HEK293 (cell line): Measurements from ENCODE around the gene CTLA4.

Experiments used
- CTCF ChIA-PET: fragments of 350-600 bp; formaldehyde crosslinking; extraction: SDS; loops from one replicate; lab custom pipeline; 2021; ENCODE audit warnings: antibody characterized with exemption; lab: Yijun Ruan, JAX
- POLR2A ChIA-PET: fragments of 300-600 bp; formaldehyde crosslinking; extraction: SDS; loops from one replicate; lab custom pipeline; 2020; ENCODE audit warnings: antibody characterized with exemption, inconsistent platforms; lab: Yijun Ruan, JAX
- H3K27ac ChIP-seq: fragments of 200-500 bp; sonication (Bioruptor generic); 2 replicates; pipeline ENCODE4 v1.5.1; 2014; ENCODE audit warnings: low read depth, low read length, control low read depth, inconsistent platforms; ENCODE audit errors: extremely low read depth
- H3K36me3 ChIP-seq, 2 experiments: fragments of 200-500 bp in 1 of 2; sonication (Bioruptor generic) in 1 of 2; 1 replicate in 1 of 2; 2 replicates in 1 of 2; pipeline ENCODE4 v1.5.1; 2014 to 2017; ENCODE audit warnings: inconsistent platforms in 2 of 2, low read length in 2 of 2; ENCODE audit not compliant: control insufficient read depth in 2 of 2, insufficient read depth in 1 of 2
- H3K4me1 ChIP-seq: fragments of 200-500 bp; sonication (Bioruptor generic); 2 replicates; pipeline ENCODE4 v1.5.1; 2014; ENCODE audit warnings: mild to moderate bottlenecking, low read length, inconsistent platforms; ENCODE audit not compliant: control insufficient read depth, insufficient read depth
- H3K4me3 ChIP-seq: 2 replicates; pipeline ENCODE4 v1.5.1; 2011; ENCODE audit warnings: low read depth, mild to moderate bottlenecking, control low read depth, low read length, moderate library complexity
- H3K9me3 ChIP-seq: fragments of 200-500 bp; sonication (Bioruptor generic); 2 replicates; pipeline ENCODE4 v1.5.1; 2014; ENCODE audit warnings: low read depth, low read length, inconsistent platforms; ENCODE audit not compliant: control insufficient read depth, insufficient read depth
- HOXD13 ChIP-seq: sonication (generic); formaldehyde crosslinking; IDR thresholded peaks from 2 replicates; pipeline ENCODE4 v1.8.0; 2022; ENCODE audit warnings: missing genetic modification reagents, borderline replicate concordance
- OVOL3 ChIP-seq: fragments of 450-650 bp; formaldehyde crosslinking; IDR thresholded peaks from 2 replicates; pipeline ENCODE4 v1.5.1; 2016; ENCODE audit warnings: missing biosample characterization, missing genetic modification characterization
- SCRT1 ChIP-seq: fragments of 450-650 bp; formaldehyde crosslinking; IDR thresholded peaks from 2 replicates; pipeline ENCODE4 v1.5.1; 2016; ENCODE audit warnings: missing biosample characterization, missing genetic modification characterization, borderline replicate concordance
- SCRT2 ChIP-seq: fragments of 450-650 bp; formaldehyde crosslinking; IDR thresholded peaks from 2 replicates; pipeline ENCODE4 v1.5.1; 2016; ENCODE audit warnings: missing biosample characterization, missing genetic modification characterization
- SP7 ChIP-seq: fragments of 450-650 bp; formaldehyde crosslinking; IDR thresholded peaks from 2 replicates; pipeline ENCODE4 v1.5.1; 2016; ENCODE audit warnings: missing biosample characterization, missing genetic modification characterization
- TRIM28 ChIP-seq: IDR thresholded peaks from 2 replicates; pipeline ENCODE4 v1.6.1; 2011; ENCODE audit warnings: low read length, control low read depth, borderline replicate concordance
- YY2 ChIP-seq: fragments of 450-650 bp; formaldehyde crosslinking; IDR thresholded peaks from 2 replicates; pipeline ENCODE4 v1.5.1; 2016; ENCODE audit warnings: missing biosample characterization, missing genetic modification characterization
- ZBTB11 ChIP-seq: fragments of 450-650 bp; formaldehyde crosslinking; conservative IDR thresholded peaks from 2 replicates; pipeline ENCODE4 v1.5.1; 2016; ENCODE audit warnings: low read depth, missing biosample characterization, missing genetic modification characterization
- ZBTB6 ChIP-seq: fragments of 450-650 bp; formaldehyde crosslinking; IDR thresholded peaks from 2 replicates; pipeline ENCODE4 v1.5.1; 2017; ENCODE audit warnings: missing biosample characterization, missing genetic modification characterization
- ZNF280C ChIP-seq: fragments of 450-650 bp; formaldehyde crosslinking; IDR thresholded peaks from 2 replicates; pipeline ENCODE4 v1.5.1; 2016; ENCODE audit warnings: missing biosample characterization, missing genetic modification characterization
- ZNF292 ChIP-seq: fragments of 450-650 bp; formaldehyde crosslinking; IDR thresholded peaks from 2 replicates; pipeline ENCODE4 v1.5.1; 2016; ENCODE audit warnings: low read depth, missing biosample characterization, missing genetic modification characterization, borderline replicate concordance
- ZNF341 ChIP-seq: fragments of 450-650 bp; formaldehyde crosslinking; IDR thresholded peaks from 2 replicates; pipeline ENCODE4; 2016; ENCODE audit warnings: low read depth, missing biosample characterization, missing genetic modification characterization
- ZNF354C ChIP-seq: fragments of 450-650 bp; formaldehyde crosslinking; IDR thresholded peaks from 2 replicates; pipeline ENCODE4 v1.5.1; 2016; ENCODE audit warnings: missing biosample characterization, missing genetic modification characterization, low read depth, borderline replicate concordance
- ZNF501 ChIP-seq: fragments of 450-650 bp; formaldehyde crosslinking; IDR thresholded peaks from 2 replicates; pipeline ENCODE4 v1.5.1; 2016; ENCODE audit warnings: missing biosample characterization, missing genetic modification characterization
- ZNF610 ChIP-seq: fragments of 450-650 bp; formaldehyde crosslinking; IDR thresholded peaks from 2 replicates; pipeline ENCODE4 v1.5.1; 2016; ENCODE audit warnings: missing biosample characterization, missing genetic modification characterization, borderline replicate concordance
- ZNF704 ChIP-seq: fragments of 450-650 bp; formaldehyde crosslinking; IDR thresholded peaks from 2 replicates; pipeline ENCODE4 v1.5.1; 2016; ENCODE audit warnings: missing biosample characterization, missing genetic modification characterization
- ZNF837 ChIP-seq: fragments of 450-650 bp; formaldehyde crosslinking; IDR thresholded peaks from 2 replicates; pipeline ENCODE4 v1.5.1; 2016; ENCODE audit warnings: missing biosample characterization, missing genetic modification characterization
- ZNF843 ChIP-seq: fragments of 450-650 bp; formaldehyde crosslinking; IDR thresholded peaks from 2 replicates; pipeline ENCODE4 v1.5.1; 2016; ENCODE audit warnings: missing biosample characterization, missing genetic modification characterization
- ZSCAN16 ChIP-seq: fragments of 450-650 bp; formaldehyde crosslinking; IDR thresholded peaks from 2 replicates; pipeline ENCODE4 v1.5.1; 2016; ENCODE audit warnings: missing biosample characterization, missing genetic modification characterization
- ZSCAN23 ChIP-seq: fragments of 450-650 bp; formaldehyde crosslinking; IDR thresholded peaks from 2 replicates; pipeline ENCODE4 v1.5.1; 2016; ENCODE audit warnings: missing biosample characterization, missing genetic modification characterization

The CTLA4 gene

GRCh38 chr2:203870941-203871340 lies 3.4 kb downstream of the CTLA4 start:
- TF ChIP-seq SCRT2 (tag by site-specific recombination) (peak; percentile 83; the same call in 1 of the 2 replicates), SCRT1 (tag by site-specific recombination) (peak; percentile 45; the same call in 1 of the 2 replicates), ZNF292 (no peak)
- Histone ChIP-seq H3K9me3 (no peaks in the 10 kb centered on the region), H3K27ac (no peak overlapping the region), H3K4me3 (no peak overlapping the region), H3K4me1 (no peaks in the 10 kb centered on the region), H3K36me3 (no peaks in the 10 kb centered on the region)
- CTCF ChIA-PET: no interaction called here
- POLR2A ChIA-PET: no interaction called here

- CTCF ChIA-PET: interaction anchor here (0.9 kb wide), 1 partner anchor 31 kb away, joined by 4 read pairs; no protein-coding TSS in a partner anchor
- TF ChIP-seq ZBTB6: no peak
- TF ChIP-seq, all 188 proteins: peak for 0
- H3K4me3 ChIP-seq: no peak overlapping the region
- H3K36me3 ChIP-seq: no peaks in the 10 kb centered on the region
- H3K4me1 ChIP-seq: no peaks in the 10 kb centered on the region
- no peaks in the 10 kb centered on the region for H3K9me3 ChIP-seq
- POLR2A ChIA-PET: no interaction called here
- no peak overlapping the region for H3K27ac ChIP-seq
These were observed 3.9 kb downstream of the CTLA4 start for GRCh38 chr2:203871371-203871983.

GRCh38 chr2:203873461-203873860 lies 5.9 kb downstream of the CTLA4 start:
- H3K4me1 ChIP-seq: no peaks in the 10 kb centered on the region
- ChIA-PET POLR2A (no interaction called here), CTCF (no interaction called here)
- H3K27ac ChIP-seq: no peak overlapping the region
- TF ChIP-seq HOXD13 (CRISPR knock-in tag) (no peak), TRIM28 (no peak), ZNF837 (no peak), ZNF501 (tag by site-specific recombination) (no peak)
- no peaks in the 10 kb centered on the region for H3K9me3 ChIP-seq
- H3K36me3 ChIP-seq: no peaks in the 10 kb centered on the region
- no peak overlapping the region for H3K4me3 ChIP-seq

- Histone ChIP-seq H3K27ac (no peak overlapping the region), H3K4me3 (no peak overlapping the region), H3K4me1 (no peaks in the 10 kb centered on the region), H3K9me3 (no peaks in the 10 kb centered on the region), H3K36me3 (no peaks in the 10 kb centered on the region)
- CTCF ChIA-PET: no interaction called here
- POLR2A ChIA-PET: no interaction called here
- TF ChIP-seq ZBTB11 (tag by site-specific recombination): no peak
- TF ChIP-seq ZSCAN16: no peak
- no peak for TF ChIP-seq YY2 (tag by site-specific recombination)
- TF ChIP-seq ZNF280C (tag by site-specific recombination): no peak
- no peak for TF ChIP-seq ZSCAN23 (tag by site-specific recombination)
- TF ChIP-seq ZNF341 (tag by site-specific recombination): no peak
- no peak for TF ChIP-seq ZNF704 (tag by site-specific recombination)
- TF ChIP-seq SP7 (tag by site-specific recombination): no peak
- no peak for TF ChIP-seq ZNF354C
- no peak for TF ChIP-seq ZNF610 (tag by site-specific recombination)
- TF ChIP-seq ZNF843 (tag by site-specific recombination): no peak
- no peak for TF ChIP-seq OVOL3 (tag by site-specific recombination)
These were observed 6.5 kb downstream of the CTLA4 start for GRCh38 chr2:203873921-203874631.
